ENCODE results near the gene KCNJ10. TPM values are rescaled to one million over a fixed set of nuclear protein-coding genes. Genes with fewer than 3 reads are reported as not detected.
"Not testable (repeated sequence)": the region's sequence is repeated elsewhere in the genome, so short reads cannot be mapped to it uniquely, and the experiment has no call there.

The KCNJ10 gene
- polyA plus RNA-seq (ENCODE audit: insufficient read length in 4 of 4) = 10 to 100 TPM in 3 of 4 donors, 1 to 10 TPM in 1; 1.0 to 29.7 (median 25.0) TPM

- no peak for DNase-seq (ENCODE audit: low read depth in 4 of 4, low spot score in 3 of 4)
These were observed at the start of gene KCNJ10 for GRCh38 chr1:160069460-160070231. Gene KCNJ10 (minus strand): TSS chr1:160070160. CDS start chr1:160042532, 27,628 bp downstream.

DNA sequence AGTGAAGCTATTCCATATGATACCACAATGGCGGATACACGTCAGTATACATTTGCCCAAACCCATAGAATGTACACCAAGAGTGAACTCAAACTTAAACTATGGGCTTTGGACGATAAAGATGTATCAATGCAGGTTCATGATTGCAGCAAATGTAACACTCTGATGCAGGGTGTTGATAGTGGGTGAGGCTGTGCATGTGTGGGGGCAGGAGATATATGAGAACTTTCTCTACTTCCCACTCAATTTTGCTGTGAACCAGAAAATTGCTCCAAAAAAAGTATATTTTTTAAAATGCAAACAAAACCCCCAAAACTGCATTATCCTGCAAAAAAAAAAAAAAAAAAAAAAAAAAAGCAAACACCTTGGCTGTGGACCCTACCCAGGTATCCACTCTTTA lies 49.0 kb upstream of the KCNJ10 start:
- DNase-seq (ENCODE audit: low read depth in 4 of 4, low spot score in 3 of 4) = no peak

DNA sequence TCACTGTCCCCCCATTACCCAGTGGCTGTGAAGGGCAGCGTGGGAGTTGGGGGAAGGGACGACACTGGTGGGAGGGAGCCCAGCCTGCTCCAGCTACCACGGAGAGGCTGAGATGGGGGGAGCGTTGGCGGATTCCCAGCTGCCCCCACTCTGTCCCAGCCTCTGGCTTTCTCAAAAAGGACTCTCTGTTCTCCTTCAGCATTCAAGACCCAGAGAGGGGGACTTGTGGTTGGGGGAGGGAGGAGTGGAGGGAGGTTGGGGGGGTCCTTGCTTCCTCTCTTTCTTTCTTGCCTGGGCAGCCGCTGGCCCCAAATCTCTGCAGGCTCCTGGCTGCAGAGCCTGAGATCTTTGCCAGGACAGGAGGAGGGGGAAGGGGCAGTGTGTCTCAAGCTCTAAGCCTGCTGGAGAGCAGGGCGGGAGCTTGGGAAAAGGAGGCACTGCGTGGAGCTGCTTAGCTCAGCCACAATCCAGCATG lies 47.8 kb upstream of the KCNJ10 start:
- DNase-seq (ENCODE audit: low read depth in 4 of 4, low spot score in 3 of 4) = no peak

- no peak for DNase-seq (ENCODE audit: low read depth in 4 of 4, low spot score in 3 of 4)
These were observed 47.3 kb upstream of the KCNJ10 start for GRCh38 chr1:160117300-160117699.

- DNase-seq (ENCODE audit: low read depth in 4 of 4, low spot score in 3 of 4) = no peak
These were observed 46.6 kb upstream of the KCNJ10 start for GRCh38 chr1:160116283-160117147.

DNA sequence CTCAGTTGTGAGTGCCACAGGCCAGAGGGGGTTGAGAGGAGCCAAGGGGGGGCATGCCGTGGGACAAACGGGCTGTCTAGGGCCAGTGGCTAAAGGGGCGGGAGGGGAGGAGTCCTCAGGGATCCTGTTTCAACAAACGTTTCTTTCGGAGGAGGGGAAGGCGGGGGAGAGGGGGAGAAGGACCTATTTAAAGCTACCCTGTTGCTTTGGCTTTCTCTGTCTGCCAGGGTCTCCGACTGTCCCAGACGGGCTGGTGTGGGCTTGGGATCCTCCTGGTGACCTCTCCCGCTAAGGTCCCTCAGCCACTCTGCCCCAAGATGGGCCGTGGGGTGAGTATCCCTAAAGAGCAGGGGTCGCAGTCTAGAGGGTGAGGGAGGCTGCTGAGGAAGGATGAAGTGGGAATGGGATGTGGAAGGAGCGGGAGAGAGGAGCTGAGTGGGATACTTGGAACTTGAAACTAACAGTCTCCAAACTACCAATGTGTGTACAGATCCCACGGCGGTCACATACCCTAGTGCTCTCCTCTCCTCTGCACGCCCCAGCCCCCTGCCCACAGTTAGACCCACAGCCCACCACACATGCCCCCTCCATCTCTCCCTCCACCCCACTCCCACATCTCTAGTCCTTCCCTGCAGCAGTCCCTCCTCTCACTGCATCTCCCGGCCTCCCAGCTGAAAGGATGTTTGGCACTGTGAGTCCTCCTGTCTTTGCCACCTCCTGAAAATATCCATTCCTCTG lies 45.8 kb upstream of the KCNJ10 start, which contains the start of gene ATP1A2:
ATP1A2 (plus strand) TSS at position 215 of the 738 bp plus-strand sequence; CDS start at position 318, 103 bp downstream.
- DNase-seq (ENCODE audit: low read depth in 4 of 4, low spot score in 3 of 4) = no peak

DNA sequence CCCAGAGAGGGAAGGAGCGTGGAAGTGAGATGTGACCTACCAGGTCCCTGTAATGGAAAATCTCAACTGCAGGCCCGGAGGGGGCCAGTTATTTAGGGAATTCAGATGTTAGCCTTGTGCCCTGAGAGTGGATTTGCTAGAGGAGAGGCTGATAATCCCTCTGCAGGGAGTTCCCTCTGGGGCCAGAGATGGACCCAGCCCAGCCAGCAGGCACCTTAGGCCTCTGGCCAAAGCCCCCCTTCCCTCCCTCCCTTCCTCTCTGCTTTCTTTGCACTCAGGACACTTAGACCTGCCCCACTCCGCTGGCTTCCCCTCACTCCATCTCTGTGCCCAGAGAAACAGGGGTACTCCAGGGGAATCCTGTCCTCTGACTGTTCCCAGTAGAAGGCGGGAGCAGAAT lies 44.1 kb upstream of the KCNJ10 start:
- DNase-seq (ENCODE audit: low read depth in 4 of 4, low spot score in 3 of 4) = no peak

DNA sequence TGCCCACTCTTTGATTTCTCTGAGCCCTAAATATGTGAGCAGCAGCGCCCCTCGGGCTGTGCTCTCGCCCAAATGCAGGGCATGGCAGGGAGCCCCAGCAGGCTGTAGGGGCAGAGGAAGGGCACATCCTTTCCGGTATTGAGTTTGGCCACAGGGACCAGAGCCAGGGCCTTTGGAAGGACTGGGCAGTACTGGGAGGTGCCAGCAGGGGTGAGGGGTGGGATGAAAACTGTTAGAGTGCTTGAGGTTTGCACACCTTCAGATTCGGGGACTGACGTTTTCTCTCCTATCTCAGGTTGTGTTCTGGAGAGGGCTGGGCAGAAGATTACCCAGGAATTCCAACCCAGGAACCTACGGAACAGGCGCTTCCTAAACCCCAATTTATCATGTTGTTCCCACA lies 43.4 kb upstream of the KCNJ10 start:
- no peak for DNase-seq (ENCODE audit: low read depth in 4 of 4, low spot score in 3 of 4)

- no peak for DNase-seq (ENCODE audit: low read depth in 4 of 4, low spot score in 3 of 4)
These were observed 42.4 kb upstream of the KCNJ10 start for GRCh38 chr1:160112357-160112756.

GRCh38 chr1:160111462-160111861 lies 41.5 kb upstream of the KCNJ10 start:
- not testable (repeated sequence) for DNase-seq (ENCODE audit: low read depth in 4 of 4, low spot score in 3 of 4)

- no peak for DNase-seq (ENCODE audit: low read depth in 4 of 4, low spot score in 3 of 4)
These were observed 39.7 kb upstream of the KCNJ10 start for GRCh38 chr1:160109686-160110085.

GRCh38 chr1:160108888-160109662 lies 39.1 kb upstream of the KCNJ10 start:
- DNase-seq (ENCODE audit: low read depth in 4 of 4, low spot score in 3 of 4) = no peak

DNA sequence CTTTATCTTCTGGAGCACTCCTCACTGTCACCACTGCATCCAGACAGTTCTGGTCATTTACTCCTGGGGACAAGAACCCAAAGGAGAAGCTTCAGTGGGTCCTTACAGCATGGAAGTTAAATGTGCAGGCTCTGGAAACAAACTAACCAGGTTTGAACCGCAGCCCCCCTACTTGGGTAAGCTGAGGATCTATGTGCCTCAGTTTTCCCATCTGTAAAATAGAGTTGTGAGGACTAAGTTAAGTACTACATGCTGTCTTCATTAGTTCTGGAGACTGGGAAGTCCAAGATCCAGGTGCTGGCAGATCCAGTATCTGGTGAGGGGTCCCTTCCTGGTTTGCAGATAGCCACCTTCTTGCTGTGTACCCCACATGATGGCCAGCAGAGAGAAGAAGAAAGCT lies 37.6 kb upstream of the KCNJ10 start:
- no peak for DNase-seq (ENCODE audit: low read depth in 4 of 4, low spot score in 3 of 4)

- DNase-seq (ENCODE audit: low read depth in 4 of 4, low spot score in 3 of 4) = no peak
These were observed 35.2 kb upstream of the KCNJ10 start for GRCh38 chr1:160105155-160105554.

- DNase-seq (ENCODE audit: low read depth in 4 of 4, low spot score in 3 of 4) = no peak
These were observed 34.5 kb upstream of the KCNJ10 start for GRCh38 chr1:160104486-160104885.

DNA sequence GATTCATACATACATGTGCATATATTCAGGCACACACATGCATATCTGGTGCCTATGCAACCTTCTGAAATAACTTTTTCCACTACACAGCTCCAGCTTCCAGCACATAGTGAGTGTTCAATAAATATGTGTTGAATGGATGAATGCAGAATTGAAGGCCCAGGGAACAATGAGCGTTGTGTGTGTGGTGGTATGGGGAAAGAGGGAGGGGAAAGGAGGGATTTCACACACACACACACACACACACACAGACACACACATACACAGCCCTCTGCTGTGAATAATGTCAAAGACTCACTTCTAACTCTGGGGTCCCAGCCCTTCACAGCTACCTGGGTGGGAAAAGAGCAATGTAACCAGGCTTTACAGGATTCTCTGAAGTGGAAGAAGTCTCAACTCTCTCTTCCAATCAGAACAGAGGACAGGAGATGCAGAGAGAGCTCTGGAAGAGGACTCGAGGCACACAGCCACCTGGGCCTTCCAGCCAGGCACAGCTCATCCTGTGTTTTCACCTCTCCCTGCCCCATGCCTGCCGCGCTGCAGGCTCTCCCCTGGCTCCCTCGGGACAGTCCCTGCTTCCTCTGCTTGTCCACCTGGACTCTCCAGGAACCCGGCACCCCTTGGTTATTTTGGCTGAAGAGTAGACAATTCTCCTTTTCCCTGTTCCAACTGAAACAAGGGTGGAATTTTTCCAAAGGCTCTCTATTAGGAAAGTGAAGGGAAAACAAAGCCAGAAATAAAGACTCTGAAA lies 33.9 kb upstream of the KCNJ10 start:
- DNase-seq (ENCODE audit: low read depth in 4 of 4, low spot score in 3 of 4) = no peak

GRCh38 chr1:160101717-160102522 lies 32.0 kb upstream of the KCNJ10 start:
- no peak for DNase-seq (ENCODE audit: low read depth in 4 of 4, low spot score in 3 of 4)

GRCh38 chr1:160101037-160101716 lies 31.2 kb upstream of the KCNJ10 start:
- DNase-seq (ENCODE audit: low read depth in 4 of 4, low spot score in 3 of 4) = peak in 2 of 4 donors; percentile 66 to 71
